ENCODE measurements around the gene ALG5.

DNA sequence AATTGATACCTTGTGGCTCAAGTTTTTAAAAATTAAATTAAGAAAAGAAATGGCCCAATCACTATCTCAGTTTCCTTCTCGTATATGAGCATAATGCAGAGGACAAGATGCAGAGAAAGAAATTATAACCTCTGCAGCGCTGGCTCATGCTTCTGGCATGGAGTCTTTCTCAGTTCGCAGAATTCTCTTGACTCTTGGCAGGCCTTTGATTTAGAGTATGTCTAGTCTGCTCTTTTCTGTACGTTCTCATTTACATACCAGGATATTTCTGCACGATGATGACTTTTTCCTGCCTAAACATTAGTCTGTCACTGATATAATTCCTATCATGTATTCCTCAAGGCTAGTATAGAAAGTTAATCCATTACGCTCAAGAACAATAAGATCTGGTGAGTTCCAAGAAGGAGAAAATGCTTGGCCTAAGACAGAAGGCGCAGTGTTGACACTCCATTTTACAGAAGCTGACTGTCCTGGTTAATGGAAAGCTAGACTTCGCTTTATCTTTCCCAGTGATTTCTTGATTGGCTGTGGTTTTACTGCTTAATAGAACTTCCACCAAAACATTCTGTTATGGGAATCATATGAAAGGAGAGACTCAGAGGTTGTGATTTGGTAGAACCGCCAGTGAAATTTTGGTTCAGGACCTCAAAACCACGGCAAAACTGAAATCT lies 77.4 kb downstream of the ALG5 start:
- TF ChIP-seq, protein P1, sequence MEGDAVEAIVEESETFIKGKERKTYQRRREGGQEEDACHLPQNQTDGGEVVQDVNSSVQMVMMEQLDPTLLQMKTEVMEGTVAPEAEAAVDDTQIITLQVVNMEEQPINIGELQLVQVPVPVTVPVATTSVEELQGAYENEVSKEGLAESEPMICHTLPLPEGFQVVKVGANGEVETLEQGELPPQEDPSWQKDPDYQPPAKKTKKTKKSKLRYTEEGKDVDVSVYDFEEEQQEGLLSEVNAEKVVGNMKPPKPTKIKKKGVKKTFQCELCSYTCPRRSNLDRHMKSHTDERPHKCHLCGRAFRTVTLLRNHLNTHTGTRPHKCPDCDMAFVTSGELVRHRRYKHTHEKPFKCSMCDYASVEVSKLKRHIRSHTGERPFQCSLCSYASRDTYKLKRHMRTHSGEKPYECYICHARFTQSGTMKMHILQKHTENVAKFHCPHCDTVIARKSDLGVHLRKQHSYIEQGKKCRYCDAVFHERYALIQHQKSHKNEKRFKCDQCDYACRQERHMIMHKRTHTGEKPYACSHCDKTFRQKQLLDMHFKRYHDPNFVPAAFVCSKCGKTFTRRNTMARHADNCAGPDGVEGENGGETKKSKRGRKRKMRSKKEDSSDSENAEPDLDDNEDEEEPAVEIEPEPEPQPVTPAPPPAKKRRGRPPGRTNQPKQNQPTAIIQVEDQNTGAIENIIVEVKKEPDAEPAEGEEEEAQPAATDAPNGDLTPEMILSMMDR (IDR thresholded peaks at IDR 0.05) = no peak
- TF ChIP-seq EP300 (IDR thresholded peaks at IDR 0.05) = no peak

Data from sigmoid colon (tissue), 4 donors.